Spinal cord (tissue), 10 donors: ENCODE results near the gene RAC2. TPM values are rescaled to one million over a fixed set of nuclear protein-coding genes. Genes with fewer than 3 reads are reported as not detected.

ENCODE experiments used
- DNase-seq, 6 donors: peaks; one replicate each; pipeline versions ENCODE4 v3.0.0 to v3.0.0-alpha.2; 2013 to 2015; ENCODE audit warnings: low spot score in 6 of 6, low read depth in 4 of 6
- H3K27ac ChIP-seq: one replicate; pipeline ENCODE4 v1.5.1; 2013; ENCODE audit warnings: low read depth, low read length, control low read depth
- H3K27me3 ChIP-seq: one replicate; pipeline ENCODE4 v1.6.1; 2013; ENCODE audit warnings: low read length; ENCODE audit not compliant: control insufficient read depth, insufficient read depth
- H3K36me3 ChIP-seq: one replicate; pipeline ENCODE4 v1.6.1; 2013; ENCODE audit warnings: low read length; ENCODE audit not compliant: control insufficient read depth, insufficient read depth
- H3K4me1 ChIP-seq: one replicate; pipeline ENCODE4 v1.6.1; 2013; ENCODE audit warnings: low read length; ENCODE audit not compliant: control insufficient read depth, insufficient read depth
- H3K4me3 ChIP-seq: one replicate; pipeline ENCODE4 v1.5.1; 2013; ENCODE audit warnings: low read depth, low read length, control low read depth
- H3K9me3 ChIP-seq: one replicate; pipeline ENCODE4 v1.6.1; 2013; ENCODE audit warnings: low read length; ENCODE audit not compliant: control insufficient read depth, insufficient read depth
- WGBS: methylation state at CpG from one replicate; pipeline ENCODE4 v1.1.5; 2013; ENCODE audit warnings: missing lambda C conversion rate; ENCODE audit not compliant: insufficient coverage; 5-methylcytosine and 5-hydroxymethylcytosine counted together
- long read RNA-seq, 4 donors: transcript quantifications; one replicate each; lab custom pipeline, GENCODE V29; 2026
- polyA plus RNA-seq, 2 donors: library from polyadenylated mRNA; unstranded; fragments of 120-200 nt; gene quantifications; one replicate each; pipeline ENCODE4 v1.2.1, GENCODE V29; 2013; ENCODE audit not compliant: insufficient read length in 2 of 2
- total RNA-seq, 2 donors: library from RNA; depleted of rRNA in 1 of 2; stranded (reverse); fragments of 120-200 nt in 1 of 2; fragments of >200 nt in 1 of 2; gene quantifications; one replicate each; pipeline versions ENCODE4 v1.2.3 to v1.2.4, GENCODE V29; 2013 to 2014
- donor health status: healthy.

The RAC2 gene
- total RNA-seq = 1 to 10 TPM; 2.1 to 4.8 TPM
- polyA plus RNA-seq = 1 to 10 TPM; 2.4 to 3.0 TPM
- long read RNA-seq, donor 1, partial matches to known transcripts = 0 of 2 reads
- long read RNA-seq, donor 1, other reads (novel, unspliced or antisense) = 0 of 2 reads
- long read RNA-seq, donor 2 = 0 reads
- long read RNA-seq, donor 3 = 0 reads
- long read RNA-seq, donor 4, transcript RAC2-201 (7 exons, 1,482 nt) = major isoform, 8 of 8 reads
- long read RNA-seq, donor 4, partial matches to known transcripts = 0 of 8 reads
- long read RNA-seq, donor 4, other reads (novel, unspliced or antisense) = 0 of 8 reads

DNA sequence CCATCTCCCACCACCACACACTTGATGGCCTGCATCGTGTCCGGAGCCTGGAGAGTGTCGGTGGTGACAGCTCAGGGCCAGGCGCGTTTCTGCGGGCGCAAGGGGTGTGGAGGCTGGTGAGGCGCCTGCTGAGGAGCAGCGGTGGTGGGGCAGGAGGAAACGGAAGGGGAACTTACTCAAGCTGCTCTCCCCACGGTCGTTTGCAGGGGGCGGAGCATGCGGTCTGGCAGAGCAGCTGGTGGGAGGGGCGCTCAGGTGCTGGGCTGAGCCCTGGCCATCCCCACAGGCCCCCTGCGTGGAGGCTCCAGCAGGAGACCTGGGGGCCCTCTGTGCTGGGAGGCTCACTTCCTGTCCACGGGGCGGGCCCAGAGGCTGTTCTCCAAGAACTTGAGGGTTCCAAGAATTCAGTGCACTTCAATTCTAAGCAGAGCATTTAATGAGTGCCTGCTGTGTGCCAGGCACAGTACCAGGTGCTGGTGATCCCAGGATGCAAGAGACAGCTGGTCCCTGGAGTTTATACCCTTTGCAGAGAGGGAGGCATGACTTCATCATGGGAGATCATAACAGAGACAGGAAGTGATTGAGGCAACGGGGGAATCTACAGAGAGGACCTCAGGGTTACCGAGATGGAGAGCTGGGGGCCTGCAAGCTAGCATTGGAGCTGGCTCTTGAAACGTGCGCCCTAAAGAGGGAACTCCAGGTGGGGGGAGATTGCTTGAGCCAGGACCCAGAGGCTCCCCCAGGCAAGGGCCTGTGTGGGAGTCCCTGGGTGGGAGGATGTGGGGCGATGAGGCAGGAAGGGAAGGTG is at the start of gene RAC2:
Gene RAC2, minus strand, starts transcription at position 156 of the 808 bp plus-strand sequence. Its CDS starts 121 bp downstream, at position 35.
- H3K27ac ChIP-seq = no peak within 1 kb of the TSS
- H3K4me3 ChIP-seq = no peak within 1 kb of the TSS
- peaks cover 13% of the 10 kb centered on the region for H3K4me1 ChIP-seq
- H3K27me3 ChIP-seq = peaks cover 6% of the 10 kb centered on the region
- no peak for DNase-seq
- 34% methylated on average over 23 of the region's 23 CpGs for WGBS
- H3K36me3 ChIP-seq = no peaks in the 10 kb centered on the region
- no peaks in the 10 kb centered on the region for H3K9me3 ChIP-seq

DNA sequence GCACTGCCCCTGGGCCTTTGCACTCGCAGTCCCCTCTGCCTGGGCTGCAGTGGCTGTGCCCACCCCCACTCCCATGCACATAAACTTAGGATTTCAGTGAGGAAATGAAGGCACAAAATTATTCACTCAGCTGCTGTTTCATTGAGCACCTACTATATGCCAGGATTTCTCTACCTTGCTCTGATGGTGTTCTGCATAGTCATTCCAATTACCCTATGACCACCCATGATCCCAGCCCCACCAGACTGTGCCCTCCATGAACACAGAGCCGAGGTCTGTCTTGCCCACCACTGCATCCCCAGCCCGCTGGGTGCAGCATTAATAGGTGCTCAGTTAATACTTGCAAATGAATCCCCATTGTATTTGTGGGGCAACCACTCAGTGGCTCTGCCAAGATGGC is 49.1 kb upstream of the RAC2 start:
- Histone ChIP-seq H3K4me3 (no peak overlapping the region), H3K36me3 (no peaks in the 10 kb centered on the region), H3K27ac (no peak overlapping the region), H3K4me1 (no peaks in the 10 kb centered on the region), H3K9me3 (peaks cover 2% of the 10 kb centered on the region), H3K27me3 (no peaks in the 10 kb centered on the region)
- 83% methylated on average over 2 of the region's 3 CpGs for WGBS
- DNase-seq = no peak

DNA sequence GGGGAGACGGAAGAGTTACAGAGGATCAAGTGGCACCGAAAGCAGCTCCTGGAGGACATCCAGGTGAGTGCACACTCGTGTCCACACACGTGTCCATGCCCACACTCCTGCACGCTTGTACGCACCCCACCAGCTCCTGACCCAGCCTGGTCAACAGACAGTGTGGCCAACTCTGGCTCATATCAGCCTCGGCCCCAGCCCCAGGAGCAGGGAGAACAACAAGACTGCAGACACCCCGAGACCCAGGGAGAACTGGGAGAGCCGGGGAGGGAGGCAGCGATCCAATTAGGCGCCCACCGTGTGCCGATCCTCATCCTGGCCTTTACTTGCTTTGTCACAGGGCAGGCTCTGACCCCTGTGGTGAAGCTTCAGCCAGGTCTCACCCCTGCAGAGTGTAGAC is 48.6 kb upstream of the RAC2 start:
- Histone ChIP-seq H3K9me3 (peaks cover 2% of the 10 kb centered on the region), H3K4me1 (no peaks in the 10 kb centered on the region), H3K27me3 (no peaks in the 10 kb centered on the region), H3K4me3 (no peak overlapping the region), H3K36me3 (no peaks in the 10 kb centered on the region), H3K27ac (no peak overlapping the region)
- DNase-seq = no peak
- WGBS = 86% methylated on average over 13 of the region's 13 CpGs

DNA sequence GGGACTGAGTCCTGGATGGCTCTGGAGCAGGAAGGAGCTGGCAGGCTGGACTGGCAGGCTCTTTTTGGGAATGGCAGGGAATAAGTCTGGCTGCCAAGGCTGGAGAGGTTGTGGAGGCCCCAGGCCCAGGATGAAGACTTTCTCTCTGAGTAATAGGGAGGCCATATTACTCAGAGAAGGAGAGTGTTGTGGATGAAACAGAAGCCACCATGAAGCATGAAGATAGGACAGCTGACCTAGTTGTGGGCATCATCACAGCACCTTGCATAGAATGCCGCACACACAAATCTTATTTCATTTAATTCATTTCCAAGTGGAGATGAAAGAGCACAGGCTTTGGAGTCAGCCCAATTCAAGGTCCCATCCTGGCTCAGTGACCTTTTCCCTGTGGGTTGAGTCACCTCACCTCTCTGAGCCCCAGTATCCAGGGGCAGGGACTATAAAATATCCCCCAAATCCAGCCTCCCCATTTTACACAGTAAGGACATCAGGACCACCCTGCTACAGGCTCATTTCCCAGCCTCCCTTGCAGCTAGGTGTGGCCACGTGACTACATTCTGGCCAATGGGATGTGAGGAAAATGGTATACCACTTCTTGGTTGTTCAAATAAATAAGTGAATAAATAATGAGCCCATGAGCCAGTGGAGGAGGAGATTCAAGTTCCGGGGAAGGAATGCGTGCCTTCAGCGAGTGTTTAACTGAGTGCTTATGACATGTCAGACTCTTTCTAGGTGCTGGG is 47.7 kb upstream of the RAC2 start:
- no peaks in the 10 kb centered on the region for H3K4me1 ChIP-seq
- no peak overlapping the region for H3K4me3 ChIP-seq
- no peak for DNase-seq
- peaks cover 2% of the 10 kb centered on the region for H3K9me3 ChIP-seq
- WGBS = 88% methylated on average over 5 of the region's 5 CpGs
- no peaks in the 10 kb centered on the region for H3K36me3 ChIP-seq
- no peak overlapping the region for H3K27ac ChIP-seq
- no peaks in the 10 kb centered on the region for H3K27me3 ChIP-seq

DNA sequence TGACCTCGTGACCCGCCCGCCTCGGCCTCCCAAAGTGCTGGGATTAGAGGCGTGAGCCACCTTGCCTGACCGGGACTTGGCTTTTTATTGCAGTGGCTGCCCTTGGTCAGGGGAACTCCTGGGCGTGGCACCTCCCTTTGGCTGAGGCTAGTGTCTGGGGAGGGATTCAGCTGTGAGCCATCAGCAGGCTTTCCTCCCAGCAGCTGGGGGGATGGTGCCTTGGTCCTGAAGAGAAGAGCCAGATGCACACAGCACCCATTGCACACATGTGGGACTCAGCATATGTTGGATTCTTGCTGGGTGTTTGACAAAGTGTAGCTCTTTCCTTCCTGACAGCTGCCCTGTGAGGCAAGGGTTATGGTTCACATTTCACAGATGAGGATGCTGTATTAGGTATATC is 46.7 kb upstream of the RAC2 start:
- 67% methylated on average over 7 of the region's 7 CpGs for WGBS
- no peak overlapping the region for H3K27ac ChIP-seq
- DNase-seq = no peak
- no peak overlapping the region for H3K4me3 ChIP-seq
- H3K4me1 ChIP-seq = no peaks in the 10 kb centered on the region
- no peaks in the 10 kb centered on the region for H3K36me3 ChIP-seq
- peaks cover 2% of the 10 kb centered on the region for H3K9me3 ChIP-seq
- no peaks in the 10 kb centered on the region for H3K27me3 ChIP-seq

DNA sequence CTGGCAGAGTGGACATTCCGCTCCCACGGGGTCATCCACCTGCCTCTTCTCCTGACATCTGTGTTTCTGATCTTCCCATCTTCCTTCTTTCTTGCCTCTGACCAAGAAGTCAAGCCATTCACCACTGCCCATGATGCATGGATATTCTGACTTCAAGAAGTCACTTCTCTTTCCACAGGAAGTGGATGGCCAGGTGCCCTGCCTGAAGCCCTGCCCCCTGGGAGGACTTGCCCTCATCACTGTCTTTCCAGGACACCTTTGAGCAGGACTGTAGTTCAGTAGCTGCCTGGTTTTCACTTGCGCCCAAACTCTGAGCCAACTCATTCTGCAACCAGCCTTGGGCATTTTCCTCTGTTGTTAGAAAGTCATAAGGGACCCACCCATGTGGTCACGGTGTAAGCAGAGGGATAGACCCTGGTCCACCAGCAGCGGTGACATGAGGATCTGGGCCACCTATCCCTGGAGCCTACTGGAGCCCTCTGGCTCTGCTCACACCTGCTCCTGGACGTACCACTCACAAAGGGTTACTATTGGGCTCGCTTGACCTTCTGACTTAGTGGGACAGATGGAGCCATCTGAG is 45.2 kb upstream of the RAC2 start:
- Histone ChIP-seq H3K4me1 (peaks cover 4% of the 10 kb centered on the region), H3K27ac (no peak overlapping the region), H3K36me3 (no peaks in the 10 kb centered on the region), H3K4me3 (no peak overlapping the region), H3K27me3 (no peaks in the 10 kb centered on the region), H3K9me3 (peaks cover 2% of the 10 kb centered on the region)
- 96% methylated on average over 5 of the region's 7 CpGs for WGBS
- no peak for DNase-seq

DNA sequence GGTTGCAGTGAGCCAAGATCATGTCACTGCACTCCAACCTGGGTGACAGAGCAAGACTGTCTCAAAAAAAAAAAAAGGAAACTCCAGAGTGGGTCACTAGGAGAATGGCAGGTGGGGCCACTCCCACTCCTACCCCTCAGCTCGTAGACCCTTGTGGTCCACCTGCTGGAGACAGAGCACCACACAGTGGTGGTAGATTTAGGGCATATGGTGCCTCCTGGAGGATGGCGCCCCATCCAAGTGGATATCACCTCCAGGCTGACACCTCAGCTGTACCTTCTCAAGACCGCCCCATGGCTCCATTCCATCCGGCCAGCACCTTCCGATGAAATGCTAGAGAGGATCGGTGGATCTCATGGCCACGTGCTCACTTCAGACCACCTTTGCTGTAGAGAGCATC is 44.5 kb upstream of the RAC2 start:
- Histone ChIP-seq H3K9me3 (peaks cover 2% of the 10 kb centered on the region), H3K4me3 (no peak overlapping the region), H3K36me3 (no peaks in the 10 kb centered on the region), H3K27ac (no peak overlapping the region), H3K27me3 (no peaks in the 10 kb centered on the region), H3K4me1 (peaks cover 4% of the 10 kb centered on the region)
- 90% methylated on average over 5 of the region's 7 CpGs for WGBS
- no peak for DNase-seq

DNA sequence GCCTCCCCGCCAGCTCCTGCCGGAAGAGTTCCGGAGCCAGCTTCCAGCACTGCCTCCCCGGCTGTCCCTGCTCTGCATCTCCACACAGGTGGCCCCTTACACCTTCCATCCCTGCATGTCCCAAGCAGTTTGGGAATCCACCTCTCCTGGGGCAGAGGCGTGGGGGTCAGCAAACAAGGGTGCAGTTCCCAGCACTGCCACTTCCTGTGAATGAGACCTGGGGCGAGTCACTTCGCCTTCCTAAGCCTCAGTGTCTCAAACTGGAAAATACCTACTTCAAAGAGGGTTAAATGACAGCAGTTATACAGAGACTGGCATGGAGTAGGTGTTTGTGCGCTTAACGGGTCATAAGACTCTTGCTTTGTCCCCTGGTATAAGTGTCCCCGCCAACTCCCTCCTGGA is 43.5 kb upstream of the RAC2 start:
- Histone ChIP-seq H3K36me3 (no peaks in the 10 kb centered on the region), H3K4me3 (no peak overlapping the region), H3K27ac (no peak overlapping the region), H3K27me3 (no peaks in the 10 kb centered on the region), H3K4me1 (peaks cover 4% of the 10 kb centered on the region), H3K9me3 (peaks cover 2% of the 10 kb centered on the region)
- no peak for DNase-seq
- WGBS = 82% methylated on average over 6 of the region's 10 CpGs

DNA sequence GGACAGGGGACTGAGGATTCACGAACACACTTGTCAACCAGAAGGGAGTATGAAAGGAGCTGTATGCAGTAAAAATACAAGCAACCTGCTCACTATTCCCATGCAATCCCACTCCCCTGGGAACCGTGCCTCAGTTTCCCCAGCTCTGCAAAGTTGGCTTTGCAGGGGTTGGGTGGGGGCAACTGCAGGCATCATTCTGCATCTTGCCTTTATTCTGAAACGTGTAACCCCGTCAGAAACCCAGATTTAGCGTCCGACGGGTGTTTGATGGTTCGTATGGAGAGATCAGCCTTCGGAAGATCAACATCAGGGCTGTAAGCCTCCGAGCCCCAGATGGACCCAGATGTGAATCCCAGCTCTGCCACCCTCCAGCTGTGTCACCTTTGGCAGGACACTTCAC is 41.9 kb upstream of the RAC2 start:
- Histone ChIP-seq H3K27me3 (no peaks in the 10 kb centered on the region), H3K4me1 (peaks cover 4% of the 10 kb centered on the region), H3K4me3 (no peak overlapping the region), H3K9me3 (no peaks in the 10 kb centered on the region), H3K27ac (no peak overlapping the region), H3K36me3 (no peaks in the 10 kb centered on the region)
- 93% methylated on average over 9 of the region's 10 CpGs for WGBS
- DNase-seq = no peak
